MG63 (cell line): ENCODE results near the gene CYTH3. TPM values are rescaled to one million over a fixed set of nuclear protein-coding genes. Genes with fewer than 3 reads are reported as not detected.
"Not testable (repeated sequence)": the region's sequence is repeated elsewhere in the genome, so short reads cannot be mapped to it uniquely, and the experiment has no call there.

ENCODE experiments used
- DNase-seq: peaks from one replicate; pipeline ENCODE4 v3.0.0-alpha.2; 2020
- H3K27me3 ChIP-seq: fragments of 250-450 bp; sonication (Bioruptor Pico); 2 replicates; pipeline ENCODE4 v1.5.1; 2020; ENCODE audit warnings: mild to moderate bottlenecking, moderate library complexity
- H3K36me3 ChIP-seq: fragments of 250-450 bp; sonication (Bioruptor Pico); 2 replicates; pipeline ENCODE4 v1.5.1; 2020; ENCODE audit warnings: mild to moderate bottlenecking, moderate library complexity
- H3K4me3 ChIP-seq: fragments of 250-450 bp; sonication (Bioruptor Pico); 2 replicates; pipeline ENCODE4 v1.5.1; 2020; ENCODE audit warnings: mild to moderate bottlenecking, moderate library complexity
- H3K9me3 ChIP-seq: fragments of 250-450 bp; sonication (Bioruptor Pico); 2 replicates; pipeline ENCODE4 v1.5.1; 2020; ENCODE audit warnings: mild to moderate bottlenecking, moderate library complexity
- total RNA-seq: library from RNA; depleted of rRNA; stranded (reverse); fragments of >200 nt; shearing (Covaris generic); gene quantifications from 2 replicates; pipeline ENCODE4 v1.2.3, GENCODE V29; 2014; ENCODE audit warnings: low replicate concordance

CYTH3 gene
- total RNA-seq, 1 experiment from 2014 or later: 40.5 TPM

DNA sequence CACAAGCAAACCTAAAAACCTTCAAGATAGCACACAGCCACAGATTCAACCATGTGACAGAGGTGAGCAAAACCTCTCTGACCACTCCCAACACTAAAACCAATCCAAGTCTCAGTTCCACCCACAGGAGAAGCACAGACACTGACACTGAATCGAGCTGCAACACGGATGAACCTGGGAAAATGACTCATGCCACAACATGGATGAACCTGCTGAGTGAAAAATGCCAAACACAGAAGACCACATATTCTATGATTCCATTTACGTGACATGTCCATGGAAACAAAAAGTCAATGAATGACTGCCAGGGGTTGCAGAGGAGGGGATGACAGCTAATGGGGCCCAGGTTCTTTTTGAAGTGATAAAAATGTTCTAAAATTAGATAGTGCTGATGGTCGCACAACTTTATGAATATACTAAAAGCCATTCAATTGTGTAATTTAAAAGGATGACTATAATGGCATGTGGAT is 22.0 kb downstream of the CYTH3 start:
- Histone ChIP-seq H3K9me3 (no peaks in the 10 kb centered on the region), H3K4me3 (no peak overlapping the region), H3K36me3 (no peaks in the 10 kb centered on the region), H3K27me3 (no peaks in the 10 kb centered on the region)
- no peak for DNase-seq

- no peaks in the 10 kb centered on the region for H3K36me3 ChIP-seq
- no peaks in the 10 kb centered on the region for H3K9me3 ChIP-seq
- no peak for DNase-seq
- H3K27me3 ChIP-seq: no peaks in the 10 kb centered on the region
- no peak overlapping the region for H3K4me3 ChIP-seq
Observed at GRCh38 chr7:6249043-6249442, 23.4 kb downstream of the CYTH3 start.

DNA sequence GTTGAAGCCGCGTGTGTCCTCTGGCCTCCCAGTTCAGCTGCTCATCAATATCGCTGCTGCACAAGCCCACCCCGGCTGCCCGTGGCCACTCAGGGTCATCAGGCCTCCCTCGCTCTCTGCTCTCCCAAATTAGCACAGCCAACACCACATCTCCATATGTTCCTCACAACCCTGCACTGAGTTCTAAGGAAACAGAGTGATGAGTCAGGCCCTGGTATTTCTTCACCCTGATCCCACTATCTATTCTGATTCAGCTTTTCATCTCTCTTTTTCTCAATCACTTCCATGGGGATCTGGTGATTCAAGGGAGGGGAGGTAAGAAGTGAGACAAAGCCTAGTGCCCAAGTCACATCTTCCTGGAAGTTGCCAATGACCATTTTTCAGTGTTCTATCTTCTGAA is 23.8 kb downstream of the CYTH3 start:
- no peaks in the 10 kb centered on the region for H3K9me3 ChIP-seq
- H3K27me3 ChIP-seq: no peaks in the 10 kb centered on the region
- no peak overlapping the region for H3K4me3 ChIP-seq
- H3K36me3 ChIP-seq: no peaks in the 10 kb centered on the region
- DNase-seq: peak; percentile 32

DNA sequence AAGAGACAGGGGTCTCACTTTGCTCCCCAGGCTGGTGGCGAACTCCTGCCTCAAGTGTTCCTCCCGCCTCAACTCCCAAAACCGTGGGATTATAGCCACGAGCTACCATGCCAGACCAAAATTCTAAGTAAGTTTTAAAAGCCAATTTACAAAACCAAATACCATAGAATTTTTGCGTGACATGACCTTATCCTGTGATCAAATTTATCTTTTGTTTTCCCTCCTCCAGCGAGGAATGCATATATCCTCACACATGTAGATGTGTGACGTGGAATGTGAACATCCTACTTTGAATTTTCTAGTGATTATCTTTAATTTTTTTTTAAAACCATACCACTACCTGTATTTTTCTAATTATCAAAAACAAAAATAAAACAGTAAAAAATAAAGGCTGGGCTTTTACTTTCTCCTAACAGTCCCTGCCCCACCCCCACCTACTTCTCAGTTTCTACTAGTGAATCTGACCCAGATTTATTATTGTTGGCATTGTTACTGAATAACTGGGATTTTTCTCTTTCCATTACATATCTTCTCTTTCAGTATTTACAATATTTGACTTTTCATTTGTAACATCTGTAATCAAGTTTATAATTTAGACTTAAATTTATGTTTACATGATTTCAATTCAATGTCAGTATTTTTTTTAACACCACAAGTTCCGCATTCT is 26.0 kb downstream of the CYTH3 start:
- no peaks in the 10 kb centered on the region for H3K27me3 ChIP-seq
- no peak overlapping the region for H3K4me3 ChIP-seq
- no peaks in the 10 kb centered on the region for H3K9me3 ChIP-seq
- DNase-seq: peak; percentile 26
- no peaks in the 10 kb centered on the region for H3K36me3 ChIP-seq

- no peaks in the 10 kb centered on the region for H3K9me3 ChIP-seq
- no peak for DNase-seq
- H3K27me3 ChIP-seq: no peaks in the 10 kb centered on the region
- no peak overlapping the region for H3K4me3 ChIP-seq
- no peaks in the 10 kb centered on the region for H3K36me3 ChIP-seq
Observed at GRCh38 chr7:6244021-6244420, 28.4 kb downstream of the CYTH3 start.

DNA sequence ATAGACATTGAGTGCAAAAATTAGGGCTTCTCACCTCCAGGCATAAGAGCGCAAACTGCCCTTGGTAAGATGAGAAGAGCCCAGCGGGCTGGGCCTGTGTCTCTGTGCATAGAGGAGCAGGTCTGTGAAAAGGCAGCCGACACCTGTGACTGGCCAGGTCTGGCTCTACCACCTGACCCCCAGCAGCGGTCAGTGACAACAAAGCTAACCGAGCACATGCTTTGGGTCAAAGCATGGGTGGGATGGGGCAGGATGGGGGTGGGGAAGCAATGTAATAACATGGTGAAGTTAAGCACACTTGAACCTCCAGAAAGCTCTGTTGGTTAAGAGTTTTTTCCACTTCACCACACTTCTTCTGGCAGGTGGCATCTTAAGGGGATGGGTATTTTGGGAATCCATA is 29.3 kb downstream of the CYTH3 start:
- Histone ChIP-seq H3K4me3 (no peak overlapping the region), H3K27me3 (no peaks in the 10 kb centered on the region), H3K36me3 (no peaks in the 10 kb centered on the region), H3K9me3 (no peaks in the 10 kb centered on the region)
- DNase-seq: no peak

DNA sequence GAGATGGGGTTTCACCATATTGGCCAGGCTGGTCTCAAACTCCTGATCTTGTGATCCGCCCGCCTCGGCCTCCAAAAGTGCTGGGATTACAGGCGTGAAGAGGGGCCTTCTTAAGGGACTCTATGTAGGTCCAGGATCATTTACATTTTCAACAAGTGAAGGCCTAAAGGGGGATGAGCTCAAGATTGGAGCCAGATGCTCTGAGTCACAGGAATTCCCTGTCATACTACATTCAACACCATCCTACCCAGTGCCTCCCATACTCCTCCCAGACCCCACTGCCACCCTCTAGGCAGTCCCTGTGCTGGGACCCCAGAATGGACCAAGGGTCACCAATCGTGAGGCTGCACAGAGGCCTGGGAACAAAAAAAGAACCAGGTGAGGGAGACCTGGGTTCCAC is 29.9 kb downstream of the CYTH3 start:
- Histone ChIP-seq H3K36me3 (no peaks in the 10 kb centered on the region), H3K4me3 (no peak overlapping the region), H3K9me3 (no peaks in the 10 kb centered on the region), H3K27me3 (no peaks in the 10 kb centered on the region)
- DNase-seq: no peak

GRCh38 chr7:6241607-6241973 is 30.8 kb downstream of the CYTH3 start:
- DNase-seq: no peak
- Histone ChIP-seq H3K27me3 (no peaks in the 10 kb centered on the region), H3K4me3 (no peak overlapping the region), H3K9me3 (no peaks in the 10 kb centered on the region), H3K36me3 (no peaks in the 10 kb centered on the region; the same call in 1 of the 2 replicates)

DNA sequence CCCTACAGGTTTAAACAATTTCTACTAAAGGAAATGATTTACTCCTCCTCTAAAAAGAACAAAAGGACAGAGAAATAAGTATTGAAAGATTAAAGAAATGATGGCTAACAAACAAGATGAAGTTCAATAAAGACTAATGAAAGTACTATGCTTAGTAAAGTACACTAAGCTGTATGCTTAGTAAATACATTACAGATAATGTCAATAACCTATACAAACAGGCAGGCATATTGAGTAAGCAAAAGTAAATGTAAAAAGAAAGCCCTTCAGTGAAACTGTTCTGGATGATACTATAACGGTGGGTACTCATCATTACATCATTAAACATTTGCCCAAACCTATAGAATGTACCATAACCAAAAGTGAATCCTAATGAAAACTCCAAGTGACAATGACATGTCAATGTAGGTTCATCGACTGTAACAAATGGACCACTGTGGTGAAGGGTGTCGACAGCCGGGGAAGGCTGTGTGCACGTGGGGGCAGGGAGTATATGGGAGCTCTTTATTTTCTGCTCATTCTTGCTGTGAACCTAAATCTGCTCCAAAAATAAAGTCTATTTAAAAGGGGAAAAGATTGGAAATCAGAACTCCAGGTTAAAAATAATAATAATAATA is 34.0 kb downstream of the CYTH3 start:
- Histone ChIP-seq H3K27me3 (no peaks in the 10 kb centered on the region), H3K9me3 (no peaks in the 10 kb centered on the region), H3K4me3 (no peak overlapping the region), H3K36me3 (no peaks in the 10 kb centered on the region; the same call in 1 of the 2 replicates)
- no peak for DNase-seq

- H3K36me3 ChIP-seq: no peaks in the 10 kb centered on the region; the same call in 1 of the 2 replicates
- no peak for DNase-seq
Observed at GRCh38 chr7:6237730-6238129, 34.7 kb downstream of the CYTH3 start.

GRCh38 chr7:6237011-6237410 is 35.4 kb downstream of the CYTH3 start:
- no peaks in the 10 kb centered on the region for H3K9me3 ChIP-seq
- H3K36me3 ChIP-seq: no peaks in the 10 kb centered on the region; the same call in 1 of the 2 replicates
- no peak for DNase-seq
- no peaks in the 10 kb centered on the region for H3K27me3 ChIP-seq
- no peak overlapping the region for H3K4me3 ChIP-seq

More at GRCh38 chr7:6237730-6238129, 34.7 kb downstream of the CYTH3 start:
- Histone ChIP-seq H3K4me3 (no peak overlapping the region), H3K9me3 (no peaks in the 10 kb centered on the region), H3K27me3 (no peaks in the 10 kb centered on the region)

DNA sequence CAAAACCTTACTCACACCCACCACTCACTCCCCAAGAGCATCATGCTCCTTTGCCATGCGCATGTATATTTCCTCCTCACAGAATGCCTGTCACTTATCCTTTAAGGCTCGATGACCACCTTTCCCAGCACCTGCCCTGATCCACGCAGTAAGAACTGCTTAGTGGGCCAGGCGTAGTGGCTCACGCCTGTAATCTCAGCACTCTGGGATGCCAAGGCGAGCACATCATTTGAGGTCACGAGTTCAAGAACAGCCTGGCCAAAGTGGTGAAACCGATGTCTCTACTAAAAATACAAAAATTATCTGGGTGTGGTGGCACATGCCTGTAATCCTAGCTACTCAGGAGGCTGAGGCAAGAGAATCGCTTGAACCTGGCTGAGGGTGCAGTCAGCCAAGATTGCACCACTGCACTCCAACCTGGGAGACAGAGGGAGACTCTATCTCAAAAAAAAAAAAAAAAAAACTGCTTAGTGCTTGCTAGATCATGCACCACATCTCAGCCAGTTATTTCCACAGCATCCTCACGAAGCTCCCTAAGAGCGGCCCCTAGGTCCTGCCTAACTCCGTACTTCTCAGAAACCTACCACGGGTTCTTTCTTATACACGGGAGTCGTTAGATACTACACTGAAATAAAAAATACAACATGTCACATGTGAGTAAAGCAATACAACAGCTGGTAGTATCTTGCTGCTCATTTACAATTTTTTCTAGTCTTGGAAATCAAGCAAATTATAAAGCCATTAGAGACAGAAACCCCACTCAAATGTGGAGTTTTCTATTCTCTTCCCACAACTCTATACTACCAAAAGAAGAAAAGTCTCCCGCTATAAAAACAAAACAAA is 37.2 kb downstream of the CYTH3 start:
- DNase-seq: no peak
- Histone ChIP-seq H3K9me3 (no peaks in the 10 kb centered on the region), H3K27me3 (no peaks in the 10 kb centered on the region), H3K36me3 (no peaks in the 10 kb centered on the region; the same call in 1 of the 2 replicates), H3K4me3 (no peak overlapping the region)

- no peaks in the 10 kb centered on the region for H3K9me3 ChIP-seq
Observed at GRCh38 chr7:6234384-6234783, 38.0 kb downstream of the CYTH3 start.

GRCh38 chr7:6232534-6232933 is 39.9 kb downstream of the CYTH3 start:
- Histone ChIP-seq H3K9me3 (no peaks in the 10 kb centered on the region), H3K4me3 (no peak overlapping the region), H3K36me3 (no peaks in the 10 kb centered on the region; the same call in 1 of the 2 replicates), H3K27me3 (no peaks in the 10 kb centered on the region)
- DNase-seq: no peak

More at GRCh38 chr7:6234384-6234783, 38.0 kb downstream of the CYTH3 start:
- DNase-seq: no peak
- no peaks in the 10 kb centered on the region for H3K27me3 ChIP-seq
- no peak overlapping the region for H3K4me3 ChIP-seq
- H3K36me3 ChIP-seq: no peaks in the 10 kb centered on the region; the same call in 1 of the 2 replicates

GRCh38 chr7:6232116-6232515 is 40.3 kb downstream of the CYTH3 start:
- DNase-seq: no peak
- Histone ChIP-seq H3K27me3 (no peaks in the 10 kb centered on the region), H3K36me3 (no peaks in the 10 kb centered on the region; the same call in 1 of the 2 replicates), H3K4me3 (no peak overlapping the region), H3K9me3 (no peaks in the 10 kb centered on the region)

DNA sequence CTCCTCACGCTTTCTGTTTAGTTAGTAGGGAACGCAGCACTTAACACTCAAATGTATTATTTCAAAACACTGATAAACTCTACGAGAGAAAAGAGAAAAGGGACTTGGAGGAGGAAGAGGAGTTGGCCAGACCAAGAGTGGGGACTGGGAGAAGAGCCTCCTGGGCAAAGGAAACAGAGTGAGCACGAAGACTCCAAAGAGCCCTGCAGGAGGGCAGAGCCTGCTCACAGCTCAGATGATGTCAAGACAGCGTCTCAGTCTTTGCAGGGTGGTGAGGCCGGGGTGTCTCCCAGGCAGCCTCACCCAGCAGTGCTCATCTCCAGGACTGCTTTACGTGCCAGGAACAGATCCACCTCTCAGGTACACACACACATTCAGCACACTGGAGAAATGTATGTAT is 41.2 kb downstream of the CYTH3 start:
- Histone ChIP-seq H3K27me3 (no peaks in the 10 kb centered on the region), H3K9me3 (no peaks in the 10 kb centered on the region), H3K4me3 (no peak overlapping the region), H3K36me3 (no peaks in the 10 kb centered on the region)
- DNase-seq: no peak

DNA sequence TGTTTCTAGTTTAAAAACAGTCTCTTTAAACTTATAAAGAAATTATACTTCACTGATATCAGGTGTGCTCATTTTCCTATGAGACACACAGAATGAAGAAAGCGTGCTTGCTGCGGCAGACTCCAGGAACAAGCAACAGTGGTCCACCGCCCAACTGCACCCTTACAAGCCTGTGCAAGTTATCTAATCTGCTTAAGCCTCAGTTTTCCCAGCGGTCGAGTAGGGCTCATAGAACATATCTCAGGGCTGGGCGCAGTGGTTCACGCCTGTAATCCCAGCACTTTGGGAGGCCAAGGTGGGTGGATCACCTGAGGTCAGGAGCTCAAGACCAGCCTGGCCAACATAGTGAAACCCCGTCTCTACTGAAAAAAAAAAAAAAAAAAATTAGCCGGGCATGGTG is 43.1 kb downstream of the CYTH3 start:
- H3K36me3 ChIP-seq, H3K9me3 ChIP-seq, H3K27me3 ChIP-seq, DNase-seq, H3K4me3 ChIP-seq: not testable (repeated sequence)
